Muscle layer of duodenum (tissue), 2 donors: ENCODE data around the gene MRPS23.
A peak's percentile ranks its signal among the peaks of the same experiment; 100 is the strongest.

Experiments used
- H3K27ac ChIP-seq: one replicate; pipeline ENCODE4 v1.7.0; 2013; ENCODE audit warnings: mild to moderate bottlenecking, low read length
- H3K27me3 ChIP-seq: one replicate; pipeline ENCODE4 v1.7.0; 2013; ENCODE audit warnings: low read depth, mild to moderate bottlenecking, control low read depth, low read length
- H3K36me3 ChIP-seq, 2 donors: one replicate each; pipeline ENCODE4 v1.7.0; 2013; ENCODE audit warnings: low read length in 2 of 2, control low read depth in 1 of 2, mild to moderate bottlenecking in 1 of 2; ENCODE audit not compliant: insufficient read depth in 2 of 2, control insufficient read depth in 1 of 2
- H3K4me1 ChIP-seq, 2 donors: one replicate each; pipeline ENCODE4 v1.7.0; 2013; ENCODE audit warnings: low read length in 2 of 2, mild to moderate bottlenecking in 2 of 2, control low read depth in 1 of 2, moderate library complexity in 1 of 2; ENCODE audit not compliant: insufficient read depth in 2 of 2, control insufficient read depth in 1 of 2
- H3K4me3 ChIP-seq, 2 donors: one replicate each; pipeline ENCODE4 v1.7.0; 2013; ENCODE audit warnings: low read length in 2 of 2, low read depth in 1 of 2, mild to moderate bottlenecking in 1 of 2
- H3K9me3 ChIP-seq, 2 donors: one replicate each; pipeline ENCODE4 v1.7.0; 2013; ENCODE audit warnings: low read length in 2 of 2, control low read depth in 1 of 2, mild to moderate bottlenecking in 1 of 2; ENCODE audit not compliant: control insufficient read depth in 1 of 2
- donor health status: healthy.

Gene MRPS23

GRCh38 chr17:57876866-57877237 lies 27.0 kb upstream of the MRPS23 start:
- H3K4me1 ChIP-seq: peaks cover 38 to 84% of the 10 kb centered on the region in 2 donors

DNA sequence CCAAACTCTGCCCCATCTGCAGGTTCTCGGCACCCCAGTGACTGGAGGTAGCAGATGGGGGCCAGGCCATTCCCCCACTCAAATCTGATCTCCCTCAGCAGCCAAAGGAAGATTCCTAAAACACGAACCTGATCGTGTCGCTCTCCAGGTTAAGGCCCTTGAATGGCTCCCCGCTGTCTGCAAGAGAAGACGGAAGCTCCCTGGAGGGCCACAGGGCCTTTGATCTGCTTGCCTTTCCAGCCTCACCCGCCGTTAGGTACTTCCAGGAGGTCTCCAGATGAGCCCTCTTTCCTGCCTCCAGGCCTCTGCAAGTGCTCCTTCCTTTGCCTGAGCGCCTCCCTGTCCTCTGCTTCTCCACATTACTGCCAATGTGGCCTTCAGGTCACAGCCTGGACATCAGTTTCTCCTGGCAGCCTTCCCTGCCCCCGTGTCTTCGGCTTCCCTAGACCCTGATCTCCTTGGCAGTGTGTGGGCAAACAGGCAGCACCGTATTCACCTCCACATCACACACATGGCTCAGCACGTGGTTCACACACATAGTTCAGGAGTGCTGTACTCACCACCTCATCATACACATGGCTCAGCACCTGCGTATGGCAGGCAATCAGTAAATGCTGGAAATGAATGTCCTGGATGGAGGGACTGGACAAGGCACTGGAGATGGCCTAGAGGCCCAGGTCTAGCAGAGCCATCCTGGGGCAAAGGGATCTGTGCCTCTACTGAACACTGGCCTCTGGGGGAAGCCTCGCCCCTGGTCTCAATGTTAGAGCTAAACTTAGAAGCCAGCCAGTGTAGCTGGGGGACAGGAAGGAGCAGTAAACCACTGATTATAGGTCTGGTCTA lies 26.4 kb upstream of the MRPS23 start:
- Histone ChIP-seq H3K9me3 (no peaks in the 10 kb centered on the region), H3K27me3 (no peaks in the 10 kb centered on the region), H3K36me3 (peaks cover 19 to 21% of the 10 kb centered on the region in 2 donors), H3K4me1 (peaks cover 34 to 84% of the 10 kb centered on the region in 2 donors), H3K27ac (peak overlapping the region; percentile 93), H3K4me3 (no peak overlapping the region)

More at GRCh38 chr17:57876866-57877237, 27.0 kb upstream of the MRPS23 start:
- Histone ChIP-seq H3K36me3 (peaks cover 18 to 21% of the 10 kb centered on the region in 2 donors), H3K27ac (no peak overlapping the region), H3K4me3 (no peak overlapping the region), H3K9me3 (no peaks in the 10 kb centered on the region), H3K27me3 (no peaks in the 10 kb centered on the region)

DNA sequence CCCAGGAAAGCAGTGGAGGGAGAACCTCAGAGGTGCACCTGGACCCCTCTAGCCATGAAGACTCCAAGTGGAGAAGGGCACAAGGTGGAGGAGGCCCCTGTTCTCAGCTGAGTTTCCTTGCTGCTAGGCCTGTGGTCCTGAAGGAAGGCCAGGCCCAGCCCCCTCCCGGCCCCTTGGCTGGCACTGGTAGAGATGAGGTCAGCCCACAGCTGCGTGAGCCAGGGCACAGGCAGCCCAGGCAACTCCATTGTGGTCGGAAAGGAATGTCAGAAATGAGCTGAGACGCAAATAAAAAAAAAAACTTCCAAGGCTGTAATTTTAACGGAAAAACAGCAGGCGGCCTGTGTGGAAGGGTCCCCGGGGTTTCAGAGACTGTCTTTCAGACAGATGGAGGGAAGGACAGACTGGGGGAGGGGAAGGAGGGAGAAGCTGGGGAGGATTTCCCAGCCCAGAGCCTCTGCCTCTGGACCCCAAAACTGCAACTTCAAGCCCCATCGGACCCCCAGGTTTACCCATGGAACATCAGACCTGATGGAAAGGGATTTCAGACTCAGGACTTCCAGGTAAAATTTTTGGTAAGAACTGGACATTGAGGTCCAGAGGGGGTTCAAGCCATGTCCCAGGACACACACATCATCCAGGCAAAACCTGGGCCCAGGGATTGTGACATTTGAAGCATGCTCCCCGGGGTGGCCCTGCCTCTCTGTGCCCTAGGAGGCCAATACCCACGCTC lies 25.6 kb upstream of the MRPS23 start:
- H3K9me3 ChIP-seq: no peaks in the 10 kb centered on the region
- no peaks in the 10 kb centered on the region for H3K27me3 ChIP-seq
- H3K4me3 ChIP-seq: peak overlapping the region in 1 of 2 donors; percentile 27
- H3K27ac ChIP-seq: peak overlapping the region; percentile 93
- H3K36me3 ChIP-seq: peaks cover 21 to 24% of the 10 kb centered on the region in 2 donors
- H3K4me1 ChIP-seq: peaks cover 31 to 77% of the 10 kb centered on the region in 2 donors

DNA sequence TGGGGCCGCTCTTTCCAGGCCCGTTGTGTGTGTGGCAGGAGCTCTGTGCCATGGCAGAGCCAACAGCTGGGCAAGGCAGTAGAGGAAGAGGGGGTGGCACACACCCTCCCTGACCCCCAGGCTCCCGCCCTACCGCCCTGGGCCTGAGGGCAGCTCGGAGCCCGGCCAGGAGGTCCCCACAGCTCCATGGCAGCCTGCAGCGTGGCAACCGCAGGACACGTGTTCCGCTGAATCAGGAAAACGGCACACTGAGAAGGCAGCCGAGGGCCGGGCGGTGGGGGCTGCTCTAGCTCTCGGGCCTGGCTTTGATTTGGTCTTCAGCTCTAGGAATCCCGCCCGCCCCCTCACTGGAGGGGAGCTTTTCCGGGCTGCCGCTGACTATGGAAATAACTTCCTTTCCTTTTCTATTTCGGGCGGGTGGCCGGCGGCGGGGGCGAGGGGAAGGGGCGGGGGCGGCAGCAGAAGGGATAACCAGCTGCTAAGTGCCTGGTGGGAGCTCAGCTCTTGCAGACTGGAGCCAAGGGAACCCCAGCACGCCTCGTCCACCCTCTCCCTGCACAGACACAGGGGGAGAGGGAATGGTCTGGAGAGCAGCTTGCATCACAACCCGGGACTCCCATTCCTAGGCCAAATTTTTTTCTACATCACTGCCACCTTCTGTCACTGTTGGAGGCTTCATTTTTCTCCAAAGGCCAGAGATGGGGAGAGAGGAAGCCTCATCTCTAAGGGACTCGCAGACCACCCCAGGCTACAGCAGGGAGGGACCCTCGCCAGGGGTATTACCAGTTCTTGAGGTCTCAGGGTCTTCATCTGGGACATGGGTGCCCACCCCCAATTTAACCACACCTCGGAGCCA lies 24.8 kb upstream of the MRPS23 start:
- Histone ChIP-seq H3K36me3 (peaks cover 21 to 24% of the 10 kb centered on the region in 2 donors), H3K4me1 (peaks cover 36 to 77% of the 10 kb centered on the region in 2 donors), H3K27ac (peak overlapping the region; percentile 93), H3K27me3 (no peaks in the 10 kb centered on the region), H3K4me3 (peak overlapping the region in 1 of 2 donors; percentile 27), H3K9me3 (no peaks in the 10 kb centered on the region)

- Histone ChIP-seq H3K4me3 (peak overlapping the region in 1 of 2 donors; percentile 24), H3K9me3 (no peaks in the 10 kb centered on the region), H3K36me3 (peaks cover 17 to 19% of the 10 kb centered on the region in 2 donors), H3K27me3 (no peaks in the 10 kb centered on the region), H3K27ac (peak overlapping the region; percentile 16), H3K4me1 (peaks cover 38 to 77% of the 10 kb centered on the region in 2 donors)
Observed at GRCh38 chr17:57874058-57874419, 24.2 kb upstream of the MRPS23 start.

GRCh38 chr17:57873261-57874057 lies 23.6 kb upstream of the MRPS23 start:
- Histone ChIP-seq H3K27ac (peak overlapping the region; percentile 16), H3K4me1 (peaks cover 41 to 79% of the 10 kb centered on the region in 2 donors), H3K27me3 (no peaks in the 10 kb centered on the region), H3K4me3 (no peak overlapping the region), H3K36me3 (peaks cover 15 to 16% of the 10 kb centered on the region in 2 donors), H3K9me3 (no peaks in the 10 kb centered on the region)

- H3K27ac ChIP-seq: no peak overlapping the region
- no peaks in the 10 kb centered on the region for H3K27me3 ChIP-seq
- H3K36me3 ChIP-seq: peaks cover 11 to 16% of the 10 kb centered on the region in 2 donors
- H3K4me3 ChIP-seq: no peak overlapping the region
- H3K4me1 ChIP-seq: peaks cover 48 to 80% of the 10 kb centered on the region in 2 donors
- no peaks in the 10 kb centered on the region for H3K9me3 ChIP-seq
Observed at GRCh38 chr17:57872536-57872935, 22.7 kb upstream of the MRPS23 start.

- Histone ChIP-seq H3K36me3 (peaks cover 11 to 13% of the 10 kb centered on the region in 2 donors), H3K27me3 (no peaks in the 10 kb centered on the region), H3K4me3 (no peak overlapping the region), H3K4me1 (peaks cover 50 to 87% of the 10 kb centered on the region in 2 donors), H3K27ac (no peak overlapping the region), H3K9me3 (no peaks in the 10 kb centered on the region)
Observed at GRCh38 chr17:57871863-57872262, 22.0 kb upstream of the MRPS23 start.

DNA sequence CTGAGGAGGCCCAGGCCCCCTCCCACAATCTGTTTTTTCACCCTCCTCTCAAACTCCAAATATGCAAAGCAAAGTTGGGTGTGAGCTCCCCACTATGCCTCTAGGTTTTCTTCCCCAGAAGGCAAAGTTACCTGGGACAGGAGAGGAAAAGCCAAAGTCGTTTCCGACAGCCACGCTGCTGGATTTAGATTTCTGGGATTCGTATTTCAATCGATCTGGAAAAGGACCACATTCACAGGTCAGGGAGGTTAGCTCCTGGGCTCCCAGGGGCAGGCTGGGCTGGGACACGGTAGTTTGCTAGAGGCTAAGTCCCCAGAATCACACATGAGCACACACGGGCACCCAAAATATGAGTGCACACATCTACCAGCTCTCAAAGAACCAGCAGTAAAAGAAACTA lies 21.3 kb upstream of the MRPS23 start:
- Histone ChIP-seq H3K4me3 (no peak overlapping the region), H3K4me1 (peaks cover 50 to 84% of the 10 kb centered on the region in 2 donors), H3K9me3 (no peaks in the 10 kb centered on the region), H3K27me3 (no peaks in the 10 kb centered on the region), H3K27ac (no peak overlapping the region), H3K36me3 (peaks cover 6 to 20% of the 10 kb centered on the region in 2 donors)

DNA sequence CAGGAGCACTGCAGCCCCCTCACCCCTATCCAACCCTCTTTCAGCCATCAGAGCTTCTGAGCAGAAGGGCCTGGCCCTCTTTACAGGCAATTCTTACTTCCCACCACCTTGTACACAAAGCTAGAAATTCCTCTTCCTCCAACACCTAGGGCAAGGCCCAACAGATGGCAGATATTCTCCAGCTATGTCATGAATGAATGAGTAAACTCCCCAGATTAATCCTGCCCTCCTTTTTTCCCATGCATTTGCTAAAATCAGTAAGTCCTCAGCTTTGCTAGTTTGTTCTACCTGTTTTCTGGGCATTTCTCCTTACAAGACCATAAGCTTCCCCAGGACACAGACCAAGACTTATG lies 20.4 kb upstream of the MRPS23 start:
- Histone ChIP-seq H3K9me3 (no peaks in the 10 kb centered on the region), H3K36me3 (peaks cover 3 to 22% of the 10 kb centered on the region in 2 donors), H3K4me3 (no peak overlapping the region), H3K27me3 (no peaks in the 10 kb centered on the region), H3K4me1 (peaks cover 47 to 75% of the 10 kb centered on the region in 2 donors), H3K27ac (no peak overlapping the region)
